Activated CD8-positive, alpha-beta memory T cell treated with anti-CD3 and anti-CD28 coated beads for 36 hours (primary cell): ENCODE data around the gene YY1. TPM values are rescaled to one million over a fixed set of nuclear protein-coding genes. Genes with fewer than 3 reads are reported as not detected.

Experiments used
- CTCF ChIA-PET: fragments of 350-600 bp; sonication (Branson Sonifier 250); formaldehyde crosslinking; loops from one replicate; lab custom pipeline; 2021; ENCODE audit warnings: antibody characterized with exemption; lab: Charles Lee
- POLR2A ChIA-PET: fragments of 350-600 bp; sonication (Branson Sonifier 250); formaldehyde crosslinking; loops from one replicate; lab custom pipeline; 2021; ENCODE audit warnings: antibody characterized with exemption; lab: Charles Lee
- total RNA-seq, 2 experiments: library from RNA; stranded (reverse); gene quantifications; one replicate each; pipeline ENCODE4 v1.2.3, GENCODE V29; 2021

The YY1 gene
- total RNA-seq, 2 experiments from 2014 or later = 108 to 109 TPM

GRCh38 chr14:100267990-100268389, 29.0 kb downstream of the YY1 start:
- CTCF ChIA-PET = no interaction called here
- POLR2A ChIA-PET = no interaction called here

- POLR2A ChIA-PET = interaction anchor here (0.5 kb wide), 1 partner anchor 65 kb away, joined by 4 read pairs; no protein-coding TSS in a partner anchor
- CTCF ChIA-PET = interaction anchor here (0.9 to 1.4 kb wide), 2 partner anchors 15 to 23 kb away, joined by 3 read pairs; no protein-coding TSS in a partner anchor
These were observed 29.8 kb downstream of the YY1 start for GRCh38 chr14:100268591-100269207.

- CTCF ChIA-PET = interaction anchor here (1.0 kb wide), 1 partner anchor 115 kb away, joined by 3 read pairs; no protein-coding TSS in a partner anchor
- POLR2A ChIA-PET = no interaction called here
These were observed 32.4 kb downstream of the YY1 start for GRCh38 chr14:100271247-100271939.

- ChIA-PET POLR2A (no interaction called here), CTCF (interaction anchor here (1.0 kb wide), 2 partner anchors 9 to 371 kb away, joined by 4 read pairs; no protein-coding TSS in a partner anchor)
These were observed 35.3 kb downstream of the YY1 start for GRCh38 chr14:100274250-100274649.

GRCh38 chr14:100275214-100275613, 36.3 kb downstream of the YY1 start:
- POLR2A ChIA-PET = no interaction called here
- CTCF ChIA-PET = no interaction called here

- ChIA-PET POLR2A (interaction anchor here (0.6 kb wide), 1 partner anchor 38 kb away, joined by 3 read pairs; no protein-coding TSS in a partner anchor), CTCF (interaction anchor here (0.5 to 1.6 kb wide), 4 partner anchors 36 to 1009 kb away, joined by 3 to 5 read pairs (median 3); no protein-coding TSS in a partner anchor)
These were observed 39.8 kb downstream of the YY1 start for GRCh38 chr14:100278702-100279101.

GRCh38 chr14:100279133-100279532, 40.2 kb downstream of the YY1 start:
- POLR2A ChIA-PET = interaction anchor here (0.6 kb wide), 1 partner anchor 38 kb away, joined by 3 read pairs; no protein-coding TSS in a partner anchor

GRCh38 chr14:100279563-100279962, 40.6 kb downstream of the YY1 start:
- ChIA-PET POLR2A (interaction anchor here (0.6 kb wide), 1 partner anchor 37 kb away, joined by 3 read pairs; no protein-coding TSS in a partner anchor), CTCF (interaction anchor here (1.6 kb wide), 1 partner anchor 38 kb away, joined by 5 read pairs; no protein-coding TSS in a partner anchor)

More at GRCh38 chr14:100279133-100279532, 40.2 kb downstream of the YY1 start:
- CTCF ChIA-PET = interaction anchor here (0.5 to 1.6 kb wide), 3 partner anchors 37 to 1010 kb away, joined by 3 to 5 read pairs (median 3); no protein-coding TSS in a partner anchor

- POLR2A ChIA-PET = no interaction called here
- CTCF ChIA-PET = interaction anchor here (2.0 kb wide), 1 partner anchor 9 kb away, joined by 5 read pairs; no protein-coding TSS in a partner anchor
These were observed 42.5 kb downstream of the YY1 start for GRCh38 chr14:100281286-100282082.

GRCh38 chr14:100282083-100282350, 43.1 kb downstream of the YY1 start:
- POLR2A ChIA-PET = no interaction called here
- CTCF ChIA-PET = interaction anchor here (2.0 kb wide), 1 partner anchor 9 kb away, joined by 5 read pairs; no protein-coding TSS in a partner anchor

GRCh38 chr14:100282766-100283419, 43.9 kb downstream of the YY1 start:
- CTCF ChIA-PET = interaction anchor here (0.8 to 2.0 kb wide), 4 partner anchors 10 to 95 kb away, joined by 3 to 6 read pairs (median 4); no protein-coding TSS in a partner anchor
- POLR2A ChIA-PET = interaction anchor here (0.6 kb wide), 2 partner anchors 21 to 65 kb away, joined by 4 to 6 read pairs; no protein-coding TSS in a partner anchor

GRCh38 chr14:100283436-100283835, 44.5 kb downstream of the YY1 start:
- CTCF ChIA-PET = interaction anchor here (0.8 to 2.0 kb wide), 5 partner anchors 11 to 94 kb away, joined by 3 to 6 read pairs (median 4); no protein-coding TSS in a partner anchor
- POLR2A ChIA-PET = interaction anchor here (0.6 kb wide), 1 partner anchor 21 kb away, joined by 4 read pairs; no protein-coding TSS in a partner anchor

- ChIA-PET POLR2A (no interaction called here), CTCF (interaction anchor here (0.7 to 2.4 kb wide), 8 partner anchors 8 to 93 kb away, joined by 3 to 7 read pairs (median 4); no protein-coding TSS in a partner anchor)
These were observed 45.3 kb downstream of the YY1 start for GRCh38 chr14:100283984-100284881.

- ChIA-PET CTCF (interaction anchor here (0.6 to 2.7 kb wide), 22 partner anchors 9 to 221 kb away, joined by 3 to 15 read pairs (median 4); partner anchors contain the start of gene SLC25A29), POLR2A (interaction anchor here (0.5 to 1.0 kb wide), 2 partner anchors 90 to 226 kb away, joined by 3 read pairs; a partner anchor contains a TSS)
These were observed 46.3 kb downstream of the YY1 start for GRCh38 chr14:100285021-100285912.

- CTCF ChIA-PET = interaction anchor here (0.6 to 2.7 kb wide), 21 partner anchors 9 to 222 kb away, joined by 3 to 15 read pairs (median 4); partner anchors contain the start of gene SLC25A29
- POLR2A ChIA-PET = interaction anchor here (0.5 to 1.0 kb wide), 2 partner anchors 90 to 286 kb away, joined by 3 read pairs; a partner anchor contains a TSS
These were observed 47.0 kb downstream of the YY1 start for GRCh38 chr14:100285913-100286400.
